Adrenal gland (tissue), 5 donors: ENCODE data around the gene SHISAL2B.

Source experiments
- CTCF ChIP-seq, 6 experiments: fragments of 450-650 bp in 4 of 6; fragments of 200-600 bp in 2 of 6; sonication (generic) in 1 of 6; IDR thresholded peaks; 1 replicate in 5 of 6; 2 replicates in 1 of 6; pipeline versions ENCODE4 v1.5.1 to v1.8.0; 2016 to 2021; ENCODE audit warnings: antibody characterized with exemption in 6 of 6, mild to moderate bottlenecking in 2 of 6, moderate library complexity in 1 of 6
- POLR2A ChIP-seq, 2 donors: fragments of 450-650 bp; IDR thresholded peaks; one replicate each; pipeline ENCODE4 v1.6.1; 2017; ENCODE audit warnings: antibody characterized with exemption in 2 of 2, mild to moderate bottlenecking in 2 of 2, moderate library complexity in 1 of 2
- donor health status: DM: no; HTN: no; CAD: no.

- TF ChIP-seq CTCF (IDR thresholded peaks at IDR 0.05) (no peak), POLR2A (IDR thresholded peaks at IDR 0.05) (no peak)
Measured at GRCh38 chr5:64759960-64760660, 69.8 kb downstream of the SHISAL2B start.
